NT2/D1 (cell line): Measurements from ENCODE around the gene PSME2.

Experiments
- YY1 ChIP-seq: IDR thresholded peaks from 2 replicates; pipeline ENCODE4 v1.6.1; 2011; ENCODE audit not compliant: insufficient read length, insufficient read depth
- ZNF274 ChIP-seq: IDR thresholded peaks from 2 replicates; pipeline ENCODE4 v1.6.1; 2011; ENCODE audit warnings: mild to moderate bottlenecking, low read depth, low read length

DNA sequence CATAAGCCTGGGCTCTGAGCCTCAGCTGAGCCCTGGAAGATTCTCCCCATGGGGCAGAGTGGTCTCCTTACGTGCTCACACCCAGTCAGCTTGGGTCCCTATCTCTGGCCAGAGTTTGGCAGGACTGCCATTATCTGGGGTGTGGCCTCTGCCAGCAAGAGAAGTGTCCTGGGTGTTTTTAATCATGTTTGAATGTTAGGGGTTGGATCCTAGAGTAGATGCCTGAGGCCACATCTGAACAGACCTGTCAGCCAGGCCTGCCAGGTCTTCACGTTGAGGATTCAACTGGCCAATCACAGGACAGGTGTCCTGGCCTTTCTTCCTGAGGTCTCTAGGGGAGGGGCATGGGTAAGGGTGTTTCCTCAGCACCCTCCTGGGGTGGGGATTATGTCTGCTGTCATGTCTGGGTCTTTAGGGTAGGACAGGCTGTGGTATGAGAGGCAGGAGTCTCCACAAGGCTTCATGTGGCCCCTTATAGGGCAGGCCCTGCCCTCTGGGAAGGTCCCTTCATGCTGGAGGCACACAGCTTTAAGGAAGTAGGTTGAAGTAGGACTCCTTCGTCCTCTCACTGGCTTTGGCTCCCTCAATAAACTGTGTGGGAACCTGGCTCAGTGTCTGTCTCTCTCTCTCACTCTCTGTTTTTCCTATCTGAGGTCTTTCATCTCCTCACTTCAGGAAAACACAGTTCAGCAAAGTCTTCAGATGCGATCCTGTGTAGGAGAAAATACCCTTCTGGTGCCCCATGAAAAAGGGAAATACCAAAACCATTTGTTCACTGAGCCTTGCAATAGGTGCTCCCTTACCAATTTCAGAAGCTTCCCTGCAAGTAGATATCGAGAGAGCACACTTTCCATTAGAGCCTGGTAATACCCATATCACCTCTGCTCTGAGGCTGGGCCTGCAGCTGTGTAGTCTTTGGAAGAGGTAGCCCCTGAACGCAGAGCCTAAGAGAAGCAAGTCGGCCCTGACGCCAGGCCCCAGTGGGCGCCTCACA is 22.7 kb downstream of the PSME2 start:
- no peak for TF ChIP-seq ZNF274
- TF ChIP-seq YY1: no peak
